Cerebellar nuclear complex (tissue), 1 donor: ENCODE data around the gene BCL6.

Source experiments
- DNase-seq, 2 experiments: peaks; one replicate each; lab custom pipeline; 2025; lab: John Stamatoyannopoulos, UW

The BCL6 gene

GRCh38 chr3:187745201-187746058, at the start of gene BCL6:
BCL6 (minus strand) TSS chr3:187745468; CDS start chr3:187733693, 11,775 bp downstream.
- DNase-seq, result peak; percentile 56 to 92

DNA sequence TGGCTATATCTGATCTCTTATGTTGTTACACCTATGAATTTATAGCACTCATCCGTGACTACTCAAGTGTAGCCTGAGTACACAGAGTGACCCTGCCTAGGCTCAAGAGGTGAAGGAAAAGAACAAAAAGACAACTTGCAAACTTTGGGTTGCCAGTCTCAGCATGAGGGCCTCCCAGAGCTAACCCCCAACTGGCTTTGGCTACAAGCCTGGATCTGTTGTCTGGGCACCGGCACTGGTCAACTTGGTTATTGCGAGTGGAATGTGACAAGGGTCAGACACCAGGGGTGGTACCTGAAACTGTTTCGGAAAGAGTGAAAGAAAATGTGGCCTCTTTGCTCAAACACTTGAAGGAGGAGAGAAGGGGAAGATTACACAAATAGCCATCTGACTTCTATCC, 49.5 kb upstream of the BCL6 start:
- DNase-seq, result no peak

GRCh38 chr3:187793618-187794017, 48.4 kb upstream of the BCL6 start:
- no peak for DNase-seq

GRCh38 chr3:187792521-187792920, 47.3 kb upstream of the BCL6 start:
- no peak for DNase-seq

DNA sequence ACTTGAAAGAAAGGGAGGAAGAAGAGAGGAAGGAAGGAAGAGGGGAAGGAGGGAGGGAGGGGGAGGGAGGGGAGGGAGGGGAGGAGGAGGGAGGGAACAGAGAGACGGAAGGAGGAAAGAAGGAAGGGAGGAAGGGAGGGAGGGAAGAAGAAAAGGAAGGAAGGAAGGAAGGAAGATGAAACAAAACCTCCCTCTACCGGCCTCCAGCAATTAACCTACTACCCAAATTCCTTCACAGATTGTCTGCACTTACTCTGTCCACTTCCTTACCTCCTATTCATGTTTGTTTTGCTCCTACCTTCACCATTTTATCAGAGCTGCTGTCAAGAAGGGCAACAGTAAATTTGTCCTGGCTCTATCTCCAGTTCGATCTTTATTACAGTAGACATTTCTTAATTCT, 44.6 kb upstream of the BCL6 start:
- DNase-seq, result no peak

GRCh38 chr3:187788984-187789857, 44.0 kb upstream of the BCL6 start:
- no peak for DNase-seq

DNA sequence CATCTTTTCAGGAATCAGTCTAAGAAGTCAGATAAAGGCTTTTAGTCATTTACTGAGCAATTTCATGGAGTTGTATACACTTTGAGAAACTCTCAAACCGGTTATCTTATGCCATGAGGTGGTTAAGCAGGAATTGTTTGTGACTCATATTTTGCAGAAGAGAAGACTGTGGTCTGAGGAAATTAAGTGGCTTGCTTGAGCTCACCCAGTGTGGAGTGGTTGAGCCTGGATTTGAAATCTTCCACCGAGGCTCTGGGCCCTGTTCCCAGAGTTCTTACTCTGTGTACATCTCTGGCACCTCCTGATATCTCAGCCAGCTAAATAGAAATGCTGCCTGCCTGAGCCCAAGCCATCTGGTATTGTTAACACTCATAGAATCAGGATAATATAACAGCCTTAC, 37.8 kb upstream of the BCL6 start:
- DNase-seq, result peak; percentile 35 to 57

- DNase-seq, result no peak
Observed at GRCh38 chr3:187782006-187782405, 36.7 kb upstream of the BCL6 start.

- DNase-seq, result no peak
Observed at GRCh38 chr3:187781001-187781400, 35.7 kb upstream of the BCL6 start.

GRCh38 chr3:187778726-187779125, 33.5 kb upstream of the BCL6 start:
- no peak for DNase-seq

GRCh38 chr3:187777331-187777941, 32.2 kb upstream of the BCL6 start:
- no peak for DNase-seq

DNA sequence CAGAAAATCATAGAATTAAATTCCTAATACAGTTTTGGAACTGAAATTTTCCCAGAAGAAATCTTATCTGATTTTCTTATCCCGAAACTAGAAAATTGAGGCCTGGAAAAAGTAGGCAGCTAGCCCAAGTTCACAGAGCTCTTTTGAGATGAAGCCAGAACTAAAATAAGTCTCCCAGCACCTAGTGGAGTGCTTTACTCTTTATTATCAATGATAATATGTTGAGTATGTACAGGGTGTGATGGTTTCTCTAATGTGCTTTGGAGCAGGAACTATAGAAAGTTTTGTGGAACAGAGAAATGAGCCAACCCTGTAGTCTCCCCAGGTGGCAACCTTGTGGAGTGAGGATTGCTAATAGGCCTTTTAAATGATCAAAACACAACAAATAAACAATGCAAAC, 30.3 kb upstream of the BCL6 start:
- no peak for DNase-seq

- no peak for DNase-seq
Observed at GRCh38 chr3:187774185-187774789, 29.0 kb upstream of the BCL6 start.

- DNase-seq, result no peak
Observed at GRCh38 chr3:187773233-187774184, 28.2 kb upstream of the BCL6 start.

GRCh38 chr3:187770224-187770623, 25.0 kb upstream of the BCL6 start:
- DNase-seq, result no peak

DNA sequence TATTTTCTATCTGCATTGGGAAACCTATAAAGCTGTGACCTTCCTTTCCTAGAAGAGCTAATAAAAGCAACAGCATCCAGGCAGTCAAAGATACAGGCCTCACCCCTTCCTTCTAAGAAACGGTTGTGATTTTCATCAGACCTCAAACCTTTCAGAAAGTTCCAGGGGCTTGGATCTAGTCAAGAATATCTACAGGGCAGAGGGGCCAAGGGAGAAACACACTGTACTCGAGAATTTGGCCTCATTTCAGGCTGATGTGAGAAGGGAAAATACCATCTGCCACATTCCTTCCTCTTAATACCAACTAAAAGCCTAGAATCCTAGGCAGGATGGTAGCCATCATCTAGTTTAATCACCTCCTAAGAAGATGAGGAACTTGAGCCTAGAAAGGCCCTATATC, 24.5 kb upstream of the BCL6 start:
- DNase-seq, result peak in 1 of 2 experiments; percentile 25

DNA sequence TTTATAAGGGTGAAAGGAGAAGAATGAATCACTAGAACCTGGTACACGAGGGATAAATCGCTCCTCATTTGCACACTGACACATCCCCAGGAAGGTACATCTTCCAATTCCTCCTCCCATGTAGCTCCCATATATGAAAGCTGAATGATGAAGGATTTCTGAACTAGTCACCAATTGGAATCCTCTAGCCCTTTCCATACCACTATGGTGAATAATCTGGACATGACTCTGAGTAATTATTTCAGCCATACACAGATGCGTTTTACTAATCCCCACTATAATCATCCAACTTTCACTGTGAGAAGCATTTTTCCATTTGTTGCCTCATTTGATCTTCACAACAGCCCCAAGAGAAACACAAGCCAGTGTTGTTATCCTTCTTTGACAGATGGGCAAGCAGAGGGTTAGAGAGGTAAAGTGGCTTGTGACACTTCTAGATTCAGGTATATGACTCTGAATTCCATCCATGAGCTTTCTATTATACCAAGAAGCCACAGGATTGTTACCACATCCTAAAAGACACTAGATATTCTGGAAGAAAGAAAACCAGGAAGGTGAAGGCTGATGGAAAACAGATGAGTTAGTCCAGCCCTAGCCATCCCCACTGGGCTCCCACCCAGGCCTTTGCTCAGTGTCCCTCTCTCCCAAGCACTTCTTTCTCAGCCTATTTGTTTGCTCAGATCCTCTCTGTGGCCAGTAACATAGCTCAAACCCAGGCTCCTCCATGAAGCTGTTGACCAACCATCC, 22.2 kb upstream of the BCL6 start:
- DNase-seq, result no peak

DNA sequence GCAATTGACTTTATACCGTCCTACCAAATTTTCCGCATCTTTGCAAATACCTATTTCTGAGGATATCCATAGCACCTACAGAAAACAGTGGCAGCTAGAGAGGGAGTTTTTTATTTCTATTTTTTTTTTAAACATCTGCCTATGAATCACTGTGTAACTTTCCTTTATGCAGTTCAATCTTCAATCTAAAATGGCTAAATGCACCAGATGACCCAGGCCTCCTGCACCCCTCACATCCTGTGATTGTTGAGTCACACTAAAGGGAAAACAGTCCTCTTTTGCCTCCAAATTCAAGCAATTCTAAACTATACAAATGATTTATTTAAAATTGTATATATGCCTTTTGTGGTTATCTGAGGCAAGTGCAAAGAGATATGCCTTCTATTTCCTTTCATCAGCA, 20.1 kb upstream of the BCL6 start:
- no peak for DNase-seq

DNA sequence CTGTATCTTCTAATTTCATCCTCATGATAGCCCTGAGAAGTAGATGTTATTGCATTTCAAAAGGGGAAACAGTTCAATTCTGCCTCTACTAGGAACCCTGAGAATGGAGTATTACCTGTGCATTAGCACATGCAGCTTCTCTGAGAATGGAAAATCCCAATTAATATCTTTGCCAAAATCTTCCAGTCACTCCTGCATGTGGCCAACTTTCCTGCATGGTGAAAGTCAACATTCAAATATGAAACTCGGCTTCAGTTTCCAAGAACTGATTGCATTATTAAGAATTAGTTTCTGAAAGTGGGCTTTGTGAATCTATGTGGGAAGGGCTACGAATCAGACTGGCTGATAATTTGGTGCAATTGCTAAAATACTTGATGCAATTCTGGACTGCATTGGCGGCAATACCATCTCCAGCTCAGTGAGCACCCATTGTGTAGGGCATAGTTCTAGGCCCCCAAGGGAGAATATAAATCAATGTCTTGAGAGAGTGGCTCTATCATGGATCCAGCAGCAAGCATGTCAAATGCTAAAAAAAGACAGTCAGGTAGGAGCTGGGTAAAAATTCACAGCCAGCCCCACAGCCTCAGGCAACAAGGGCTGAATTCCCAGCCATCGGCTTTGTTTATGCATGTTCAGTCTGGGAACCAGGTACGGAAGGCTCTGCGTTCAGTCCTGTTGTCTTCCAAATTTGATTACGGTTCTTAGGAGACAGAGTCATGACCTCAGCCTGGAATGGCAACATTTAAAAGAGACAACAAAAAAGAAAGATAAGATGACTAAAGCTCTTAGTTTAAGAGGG, 18.8 kb upstream of the BCL6 start:
- peak; percentile 21 to 41 for DNase-seq
